ENCODE results near the gene NFASC. TPM values are rescaled to one million over a fixed set of nuclear protein-coding genes. Genes with fewer than 3 reads are reported as not detected.

The NFASC gene
- total RNA-seq, 2 experiments from 2014 or later = not detected

- H3K4me1 ChIP-seq (ENCODE audit: insufficient read depth, low read length) = no peaks in the 10 kb centered on the region
- H3K27ac ChIP-seq (ENCODE audit: low read depth in 1 of 2, low read length in 2 of 2) = no peak overlapping the region
- H3K4me3 Mint-ChIP-seq = no peak overlapping the region
- no peaks in the 10 kb centered on the region for H3K4me1 Mint-ChIP-seq (ENCODE audit: low read depth)
- peaks cover 22% of the 10 kb centered on the region for H3K27me3 Mint-ChIP-seq
- intact Hi-C loops (cut with DNase I, micrococcal nuclease) = no loop called here
- H3K4me3 ChIP-seq (ENCODE audit: low read length) = no peak overlapping the region
- no peaks in the 10 kb centered on the region for H3K36me3 ChIP-seq (ENCODE audit: insufficient read depth, low read length)
- H3K27me3 ChIP-seq (ENCODE audit: control insufficient read depth in 1 of 2, insufficient read depth in 2 of 2, low read length in 2 of 2) = no peaks in the 10 kb centered on the region
- no peaks in the 10 kb centered on the region for H3K9me3 ChIP-seq (ENCODE audit: control insufficient read depth in 1 of 2, insufficient read depth in 1 of 2, low read length in 2 of 2)
- no peak for ATAC-seq (ENCODE audit: poor library complexity)
- ChIA-PET POLR2A (no interaction called here), CTCF (no interaction called here)
- no peak overlapping the region for H3K27ac Mint-ChIP-seq
- no peaks in the 10 kb centered on the region for H3K9me3 Mint-ChIP-seq
- TF ChIP-seq CTCF (IDR thresholded peaks at IDR 0.05) = no peak
- no peak for DNase-seq
- H3K36me3 Mint-ChIP-seq (ENCODE audit: low read depth) = no peaks in the 10 kb centered on the region
Observed at GRCh38 chr1:204869097-204869496, 1.6 kb upstream of the NFASC start.

- no peak for ATAC-seq (ENCODE audit: poor library complexity)
- Mint-ChIP-seq H3K4me1 (ENCODE audit: low read depth) (no peaks in the 10 kb centered on the region), H3K9me3 (no peaks in the 10 kb centered on the region), H3K27me3 (peaks cover 16% of the 10 kb centered on the region), H3K27ac (no peak overlapping the region), H3K4me3 (no peak overlapping the region), H3K36me3 (ENCODE audit: low read depth) (no peaks in the 10 kb centered on the region)
- H3K4me3 ChIP-seq (ENCODE audit: low read length) = no peak overlapping the region
- no peak overlapping the region for H3K27ac ChIP-seq (ENCODE audit: low read depth in 1 of 2, low read length in 2 of 2)
- peaks cover 0 to 5% of the 10 kb centered on the region in 2 experiments for H3K27me3 ChIP-seq (ENCODE audit: control insufficient read depth in 1 of 2, insufficient read depth in 2 of 2, low read length in 2 of 2)
- no peaks in the 10 kb centered on the region for H3K36me3 ChIP-seq (ENCODE audit: insufficient read depth, low read length)
- no peaks in the 10 kb centered on the region for H3K4me1 ChIP-seq (ENCODE audit: insufficient read depth, low read length)
- TF ChIP-seq CTCF (IDR thresholded peaks at IDR 0.05) = no peak
- intact Hi-C loops (cut with DNase I, micrococcal nuclease) = no loop called here
- ChIA-PET POLR2A (no interaction called here), CTCF (no interaction called here)
- DNase-seq = no peak
- H3K9me3 ChIP-seq (ENCODE audit: control insufficient read depth in 1 of 2, insufficient read depth in 1 of 2, low read length in 2 of 2) = peaks cover 0 to 3% of the 10 kb centered on the region in 2 experiments
Observed at GRCh38 chr1:204871405-204872037, 859 bp downstream of the NFASC start.

GRCh38 chr1:204872262-204872881 lies 1.7 kb downstream of the NFASC start:
- Histone ChIP-seq H3K4me3 (ENCODE audit: low read length) (no peak overlapping the region), H3K36me3 (ENCODE audit: insufficient read depth, low read length) (no peaks in the 10 kb centered on the region), H3K27me3 (ENCODE audit: control insufficient read depth in 1 of 2, insufficient read depth in 2 of 2, low read length in 2 of 2) (peaks cover 0 to 5% of the 10 kb centered on the region in 2 experiments), H3K4me1 (ENCODE audit: insufficient read depth, low read length) (no peaks in the 10 kb centered on the region), H3K27ac (ENCODE audit: low read depth in 1 of 2, low read length in 2 of 2) (no peak overlapping the region), H3K9me3 (ENCODE audit: control insufficient read depth in 1 of 2, insufficient read depth in 1 of 2, low read length in 2 of 2) (peaks cover 0 to 3% of the 10 kb centered on the region in 2 experiments)
- Mint-ChIP-seq H3K4me3 (no peak overlapping the region), H3K27ac (no peak overlapping the region), H3K27me3 (peaks cover 19% of the 10 kb centered on the region), H3K4me1 (ENCODE audit: low read depth) (no peaks in the 10 kb centered on the region), H3K36me3 (ENCODE audit: low read depth) (no peaks in the 10 kb centered on the region), H3K9me3 (no peaks in the 10 kb centered on the region)
- POLR2A ChIA-PET = no interaction called here
- intact Hi-C loops (cut with DNase I, micrococcal nuclease) = no loop called here
- no peak for DNase-seq
- CTCF ChIA-PET = no interaction called here
- TF ChIP-seq CTCF (IDR thresholded peaks at IDR 0.05) = no peak
- no peak for ATAC-seq (ENCODE audit: poor library complexity)
